HepG2 (cell line): Measurements from ENCODE around the gene DTYMK. TPM values are rescaled to one million over a fixed set of nuclear protein-coding genes. Genes with fewer than 3 reads are reported as not detected.
A peak's percentile ranks its signal among the peaks of the same experiment; 100 is the strongest.

Source experiments
- FOXK1 ChIP-seq: sonication (generic); formaldehyde crosslinking; IDR thresholded peaks from 2 replicates; pipeline ENCODE4 v1.4.0; 2020; ENCODE audit warnings: low read depth, missing genetic modification reagents, borderline replicate concordance
- GTF2F1 ChIP-seq: fragments of 150-350 bp; IDR thresholded peaks from 2 replicates; pipeline ENCODE4 v1.6.1; 2014; ENCODE audit warnings: low read length
- HIVEP1 ChIP-seq: sonication (generic); formaldehyde crosslinking; IDR thresholded peaks from 2 replicates; pipeline ENCODE4 v1.4.0; 2020; ENCODE audit warnings: mild to moderate bottlenecking, missing genetic modification reagents
- PHF21A ChIP-seq: sonication (generic); formaldehyde crosslinking; IDR thresholded peaks from 2 replicates; pipeline ENCODE4 v1.5.0; 2020; ENCODE audit warnings: mild to moderate bottlenecking, missing genetic modification reagents
- REPIN1 ChIP-seq: sonication (generic); formaldehyde crosslinking; IDR thresholded peaks from 2 replicates; pipeline ENCODE4 v1.8.0; 2022; ENCODE audit warnings: missing genetic modification reagents, low read depth, mild to moderate bottlenecking, borderline replicate concordance
- TFDP2 ChIP-seq: sonication (generic); formaldehyde crosslinking; IDR thresholded peaks from 2 replicates; pipeline ENCODE4 v1.4.0; 2020; ENCODE audit warnings: missing genetic modification reagents
- TRIM24 ChIP-seq: sonication (generic); formaldehyde crosslinking; IDR thresholded peaks from 2 replicates; pipeline ENCODE4 v1.8.0; 2022; ENCODE audit warnings: mild to moderate bottlenecking, missing genetic modification reagents
- YEATS4 ChIP-seq: sonication (generic); formaldehyde crosslinking; IDR thresholded peaks from 2 replicates; pipeline ENCODE4 v1.4.0; 2020; ENCODE audit warnings: missing genetic modification reagents, borderline replicate concordance
- ZBTB34 ChIP-seq: sonication (generic); formaldehyde crosslinking; IDR thresholded peaks from 2 replicates; pipeline ENCODE4 v1.8.0; 2022; ENCODE audit warnings: mild to moderate bottlenecking, missing genetic modification reagents
- ZHX2 ChIP-seq, 2 experiments: sonication (generic) in 1 of 2; formaldehyde crosslinking in 1 of 2; IDR thresholded peaks; 2 replicates each; pipeline versions ENCODE4 v1.6.1 to v1.9.0; 2014 to 2022; ENCODE audit warnings: antibody characterized with exemption in 1 of 2, borderline replicate concordance in 1 of 2, inconsistent platforms in 1 of 2, low read depth in 1 of 2, missing genetic modification reagents in 1 of 2
- ZNF280B ChIP-seq: sonication (generic); formaldehyde crosslinking; IDR thresholded peaks from 2 replicates; pipeline ENCODE4 v1.5.0; 2020; ENCODE audit warnings: missing genetic modification reagents, mild to moderate bottlenecking, borderline replicate concordance
- ZNF367 ChIP-seq: sonication (generic); formaldehyde crosslinking; IDR thresholded peaks from 2 replicates; pipeline ENCODE4 v1.4.0; 2020; ENCODE audit warnings: missing genetic modification reagents, borderline replicate concordance
- ZNF746 ChIP-seq: sonication (generic); formaldehyde crosslinking; IDR thresholded peaks from 2 replicates; pipeline ENCODE4 v1.8.0; 2022; ENCODE audit warnings: mild to moderate bottlenecking, missing genetic modification reagents
- ZNF788 ChIP-seq: sonication (generic); formaldehyde crosslinking; IDR thresholded peaks from 2 replicates; pipeline ENCODE4 v1.5.0; 2020; ENCODE audit warnings: mild to moderate bottlenecking, missing genetic modification reagents, borderline replicate concordance
- ZSCAN29 ChIP-seq: sonication (generic); formaldehyde crosslinking; conservative IDR thresholded peaks from 2 replicates; pipeline ENCODE4 v1.4.0; 2020; ENCODE audit warnings: mild to moderate bottlenecking, missing genetic modification reagents
- polyA plus RNA-seq, 8 experiments: library from polyadenylated mRNA; depleted of rRNA in 3 of 8; stranded (reverse) in 7 of 8; unstranded in 1 of 8; fragments of >200 nt; fragmentation: Illumina TruSeq in 4 of 8; extraction: Trizol in 4 of 8; gene quantifications; 2 replicates each; pipeline versions ENCODE4 v1.2.1 to v1.2.3, GENCODE V29; 2011 to 2016; ENCODE audit warnings: low read depth in 4 of 8, missing spikeins in 1 of 8, mixed read lengths in 1 of 8; ENCODE audit not compliant: insufficient read depth in 1 of 8
- total RNA-seq, 5 experiments: library from RNA; depleted of rRNA; stranded (reverse); fragments of >200 nt; fragmentation: Illumina TruSeq; extraction: Trizol; gene quantifications; 2 replicates each; pipeline ENCODE4 v1.2.3, GENCODE V29; 2016; ENCODE audit warnings: low read depth in 1 of 5
- TF ChIP-seq, protein P1 (sequence below): sonication (generic); formaldehyde crosslinking; IDR thresholded peaks from 2 replicates; pipeline ENCODE4 v1.5.1; 2020; ENCODE audit warnings: mild to moderate bottlenecking, missing genetic modification reagents, moderate library complexity

DTYMK gene
- total and polyA plus RNA-seq, 2 of the 13 experiments (the other 11 are each of a cell fraction or from before 2014, with no cell fraction given), result 57.5 to 134 TPM

DNA sequence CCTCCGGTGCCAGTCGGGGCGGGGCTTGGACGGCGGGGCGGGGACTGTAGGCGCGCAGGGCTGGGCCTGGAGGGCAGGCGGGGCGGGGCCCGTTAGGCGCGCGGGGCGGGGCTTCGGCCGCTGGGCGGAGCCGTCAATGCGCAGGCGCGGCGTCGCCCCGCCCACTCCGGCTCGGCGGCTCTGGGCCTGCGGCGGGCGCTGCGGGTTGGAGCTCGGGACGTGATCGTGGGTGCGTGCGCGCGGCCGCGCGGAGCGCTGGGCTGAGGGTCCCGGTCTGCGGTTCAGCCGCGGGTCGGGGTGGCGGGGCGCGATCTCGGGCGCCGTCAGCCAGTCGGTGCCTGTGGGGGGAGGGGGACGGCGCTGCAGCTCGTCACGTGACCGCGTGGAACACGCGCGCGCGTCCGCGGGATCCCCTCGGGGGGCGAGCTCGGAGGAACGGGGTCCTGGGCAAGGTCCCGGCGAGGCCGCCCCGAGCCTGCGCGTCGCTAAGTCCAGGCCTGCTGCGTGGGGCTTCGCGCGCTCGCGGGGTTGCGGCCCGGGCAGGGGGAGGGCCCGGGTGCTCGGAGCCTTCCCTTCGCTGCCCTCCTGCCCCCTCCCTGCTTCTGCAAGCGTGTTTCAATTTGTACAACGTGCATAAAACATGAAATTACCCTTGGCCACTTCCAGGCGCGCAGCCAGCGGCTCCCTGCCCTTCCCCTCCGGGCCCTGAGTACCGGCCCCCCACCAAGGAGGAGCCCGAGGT is 48.0 kb upstream of the DTYMK start, which contains the start of gene D2HGDH (continued):
- TF ChIP-seq ZHX2 (IDR thresholded peaks at IDR 0.05; ENCODE audit: low read depth) (0 out of 2 replicates have a peak, but pooled peaks have one; percentile 14), ZHX2 (CRISPR knock-in tag; IDR thresholded peaks at IDR 0.05; ENCODE audit: borderline replicate concordance) (no peak; the same call in none of the 2 replicates), FOXK1 (CRISPR knock-in tag) (no peak; the same call in 1 of the 2 replicates), PHF21A (CRISPR knock-in tag) (no peak), ZNF788 (no peak; the same call in none of the 2 replicates), ZBTB34 (CRISPR knock-in tag) (no peak), TRIM24 (CRISPR knock-in tag) (no peak), TFDP2 (CRISPR knock-in tag) (no peak; the same call in 1 of the 2 replicates), ZSCAN29 (no peak), ZNF746 (CRISPR knock-in tag) (no peak), ZNF367 (CRISPR knock-in tag) (peak; percentile 15; the same call in 1 of the 2 replicates), HIVEP1 (CRISPR knock-in tag) (no peak; the same call in 1 of the 2 replicates), YEATS4 (CRISPR knock-in tag) (peak; percentile 95), GTF2F1 (no peak), ZNF280B (CRISPR knock-in tag) (no peak), REPIN1 (CRISPR knock-in tag) (no peak)
- TF ChIP-seq, protein P1, sequence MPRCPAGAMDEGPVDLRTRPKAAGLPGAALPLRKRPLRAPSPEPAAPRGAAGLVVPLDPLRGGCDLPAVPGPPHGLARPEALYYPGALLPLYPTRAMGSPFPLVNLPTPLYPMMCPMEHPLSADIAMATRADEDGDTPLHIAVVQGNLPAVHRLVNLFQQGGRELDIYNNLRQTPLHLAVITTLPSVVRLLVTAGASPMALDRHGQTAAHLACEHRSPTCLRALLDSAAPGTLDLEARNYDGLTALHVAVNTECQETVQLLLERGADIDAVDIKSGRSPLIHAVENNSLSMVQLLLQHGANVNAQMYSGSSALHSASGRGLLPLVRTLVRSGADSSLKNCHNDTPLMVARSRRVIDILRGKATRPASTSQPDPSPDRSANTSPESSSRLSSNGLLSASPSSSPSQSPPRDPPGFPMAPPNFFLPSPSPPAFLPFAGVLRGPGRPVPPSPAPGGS (CRISPR knock-in tag), result no peak
